ENCODE data around the gene FOXP1.

GRCh38 chr3:71446734-71447133 is 136.8 kb downstream of the FOXP1 start:
- TF ChIP-seq CTCF (IDR thresholded peaks at IDR 0.05; ENCODE audit: low read depth, low read length) (no peak), EZH2phosphoT487 (IDR thresholded peaks at IDR 0.05; ENCODE audit: low read depth) (no peak)

Data from OCI-LY3 (cell line).